Activated CD4-positive, alpha-beta T cell treated with anti-CD3 and anti-CD28 coated beads, Interleukin-2, amount 50 U/mL, for 48 hours (primary cell): ENCODE results near the gene CLEC16A.

Experiments used
- DNase-seq, 2 experiments: peaks; one replicate each; pipeline ENCODE4 v3.0.0-alpha.2; 2020

The CLEC16A gene

DNA sequence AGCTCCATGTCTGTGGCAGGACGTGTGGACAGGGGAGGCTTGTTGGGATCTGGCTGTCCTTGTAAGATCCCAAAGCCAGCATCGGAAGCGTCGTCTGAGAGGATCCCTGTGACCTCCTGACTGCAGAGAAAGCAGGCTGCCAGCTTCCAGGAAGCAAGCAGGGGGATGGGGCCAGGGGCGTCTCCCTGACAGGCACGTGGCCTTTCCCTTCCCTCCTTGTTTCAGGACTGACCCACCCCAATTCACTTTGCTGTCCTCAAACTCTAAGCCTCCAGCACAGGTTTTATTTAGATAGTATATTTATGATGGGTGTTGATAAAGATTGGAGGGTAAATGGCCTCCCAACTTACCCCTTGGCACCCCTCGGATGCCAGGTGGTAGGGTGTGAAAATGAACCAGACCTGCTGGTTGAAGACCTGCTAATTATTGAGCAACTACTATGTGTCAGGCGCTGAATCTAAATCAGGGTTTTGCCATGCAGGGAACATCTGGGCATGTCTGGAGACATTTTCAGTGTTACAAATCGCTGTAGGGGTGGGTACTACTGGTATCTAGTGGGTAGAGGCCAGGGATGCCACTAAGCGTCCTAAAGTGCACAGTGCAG, 287.1 kb downstream of the CLEC16A start:
- no peak for DNase-seq
